GM23248 (cell line): Measurements from ENCODE around the gene EXOC2. TPM values are rescaled to one million over a fixed set of nuclear protein-coding genes. Genes with fewer than 3 reads are reported as not detected.

Experiments
- DNase-seq: peaks from one replicate; pipeline ENCODE4 v3.0.0-alpha.2; 2015
- H2AFZ ChIP-seq: fragments of 200-600 bp; sonication (generic); 2 replicates; pipeline ENCODE4 v1.6.1; 2016; ENCODE audit warnings: antibody characterized with exemption
- H3F3A ChIP-seq: fragments of 200-600 bp; sonication (generic); 2 replicates; pipeline ENCODE4 v1.6.1; 2016; ENCODE audit warnings: mild to moderate bottlenecking, antibody characterized with exemption, mixed run types; ENCODE audit not compliant: insufficient read depth
- H3K27ac ChIP-seq: fragments of 200-600 bp; sonication (generic); 2 replicates; pipeline ENCODE4 v1.5.1; 2016; ENCODE audit warnings: mild to moderate bottlenecking
- H3K27me3 ChIP-seq: fragments of 200-600 bp; sonication (generic); replicated peaks from 2 replicates; pipeline ENCODE4 v1.6.1; 2016; ENCODE audit warnings: mild to moderate bottlenecking; ENCODE audit not compliant: insufficient read depth
- H3K36me3 ChIP-seq: fragments of 200-600 bp; sonication (generic); 2 replicates; pipeline ENCODE4 v1.6.1; 2016; ENCODE audit warnings: low read depth, mild to moderate bottlenecking
- H3K4me1 ChIP-seq: fragments of 200-600 bp; sonication (generic); 2 replicates; pipeline ENCODE4 v1.6.1; 2016; ENCODE audit warnings: mild to moderate bottlenecking; ENCODE audit not compliant: insufficient read depth
- H3K4me2 ChIP-seq: fragments of 200-600 bp; sonication (generic); one replicate; pipeline ENCODE4 v1.6.1; 2016; ENCODE audit warnings: mild to moderate bottlenecking; ENCODE audit not compliant: unreplicated experiment
- H3K4me3 ChIP-seq: fragments of 200-600 bp; sonication (generic); 2 replicates; pipeline ENCODE4 v1.5.1; 2016; ENCODE audit warnings: mild to moderate bottlenecking
- H3K79me2 ChIP-seq: fragments of 200-600 bp; sonication (generic); 2 replicates; pipeline ENCODE4 v1.6.1; 2016; ENCODE audit warnings: mild to moderate bottlenecking; ENCODE audit not compliant: insufficient read depth
- H3K9ac ChIP-seq: fragments of 200-600 bp; sonication (generic); 2 replicates; pipeline ENCODE4 v1.6.1; 2016; ENCODE audit warnings: mild to moderate bottlenecking
- H3K9me2 ChIP-seq: fragments of 200-600 bp; sonication (generic); 2 replicates; pipeline ENCODE4 v1.6.1; 2016; ENCODE audit warnings: mixed run types, mild to moderate bottlenecking, moderate library complexity; ENCODE audit not compliant: insufficient read depth
- H3K9me3 ChIP-seq: fragments of 200-600 bp; sonication (generic); one replicate; pipeline ENCODE4 v1.6.1; 2017; ENCODE audit warnings: low read depth
- H4K20me1 ChIP-seq: fragments of 200-600 bp; sonication (generic); 2 replicates; pipeline ENCODE4 v1.6.0; 2016; ENCODE audit not compliant: insufficient read depth
- EZH2 ChIP-seq: fragments of 200-600 bp; sonication (generic); IDR thresholded peaks from 2 replicates; pipeline ENCODE4 v1.6.1; 2018; ENCODE audit warnings: antibody characterized with exemption, mild to moderate bottlenecking; ENCODE audit not compliant: insufficient read depth, poor library complexity, severe bottlenecking
- EZH2phosphoT487 ChIP-seq: fragments of 200-600 bp; sonication (generic); IDR thresholded peaks from 2 replicates; pipeline ENCODE4 v1.6.1; 2018; ENCODE audit warnings: antibody characterized with exemption, moderate library complexity, mild to moderate bottlenecking, low read depth; ENCODE audit not compliant: insufficient read depth
- WGBS, 2 experiments: methylation state at CpG; one replicate each; pipeline ENCODE4 v1.1.6; 2015 to 2017; ENCODE audit warnings: low lambda C conversion rate in 2 of 2, low coverage in 1 of 2; ENCODE audit errors: missing lambda C conversion rate in 2 of 2; 5-methylcytosine and 5-hydroxymethylcytosine counted together
- in situ Hi-C: fragments of 300-500 bp; cut with MboI; formaldehyde crosslinking; loops from 2 replicates; pipeline ENCODE4 v1.15.0; 2020
- polyA plus RNA-seq: library from polyadenylated mRNA; unstranded; fragments of >200 nt; fragmentation: Nextera tagmentation; extraction: Ambion mirVana; gene quantifications from 2 replicates; pipeline ENCODE4 v1.2.1, GENCODE V29; 2016
- total RNA-seq: library from RNA; depleted of rRNA; stranded (reverse); fragments of >200 nt; shearing (Covaris generic); gene quantifications from 2 replicates; pipeline ENCODE4 v1.2.3, GENCODE V29; 2014

EXOC2 gene
- total and polyA plus RNA-seq, 2 experiments from 2014 or later: 17.5 to 32.9 TPM

GRCh38 chr6:474453-475185, 218.3 kb downstream of the EXOC2 start:
- Histone ChIP-seq H3K4me2 (no peak overlapping the region), H3K36me3 (no peaks in the 10 kb centered on the region), H2AFZ (no peak overlapping the region), H3K4me3 (no peak overlapping the region), H3F3A (no peaks in the 10 kb centered on the region), H3K27me3 (peaks cover 15% of the 10 kb centered on the region), H3K4me1 (no peaks in the 10 kb centered on the region), H3K27ac (no peak overlapping the region), H3K79me2 (no peaks in the 10 kb centered on the region), H3K9me2 (no peaks in the 10 kb centered on the region), H3K9ac (no peak overlapping the region), H3K9me3 (no peaks in the 10 kb centered on the region), H4K20me1 (no peaks in the 10 kb centered on the region)
- TF ChIP-seq EZH2 (no peak), EZH2phosphoT487 (no peak)
- in situ Hi-C loops: no loop called here
- DNase-seq: no peak
- 46 to 50% methylated on average over 19 of the region's 19 CpGs for WGBS, 2 experiments

GRCh38 chr6:473768-474452, 219.0 kb downstream of the EXOC2 start:
- Histone ChIP-seq H4K20me1 (no peaks in the 10 kb centered on the region), H3K27ac (no peak overlapping the region), H3F3A (no peaks in the 10 kb centered on the region), H3K27me3 (peaks cover 16% of the 10 kb centered on the region), H2AFZ (no peak overlapping the region), H3K4me2 (no peak overlapping the region), H3K9me2 (no peaks in the 10 kb centered on the region), H3K79me2 (no peaks in the 10 kb centered on the region), H3K9me3 (no peaks in the 10 kb centered on the region), H3K4me1 (no peaks in the 10 kb centered on the region), H3K9ac (no peak overlapping the region), H3K4me3 (no peak overlapping the region), H3K36me3 (no peaks in the 10 kb centered on the region)
- TF ChIP-seq EZH2phosphoT487 (no peak), EZH2 (no peak)
- in situ Hi-C loops: no loop called here
- DNase-seq: no peak
- 78 to 80% methylated on average over 27 of the region's 27 CpGs for WGBS, 2 experiments

GRCh38 chr6:473356-473755, 219.6 kb downstream of the EXOC2 start:
- Histone ChIP-seq H3K4me3 (no peak overlapping the region), H4K20me1 (no peaks in the 10 kb centered on the region), H3K4me2 (no peak overlapping the region), H3K9ac (no peak overlapping the region), H3K36me3 (no peaks in the 10 kb centered on the region), H2AFZ (no peak overlapping the region), H3K27me3 (peaks cover 21% of the 10 kb centered on the region), H3K4me1 (no peaks in the 10 kb centered on the region), H3K9me2 (no peaks in the 10 kb centered on the region), H3K9me3 (no peaks in the 10 kb centered on the region), H3K79me2 (no peaks in the 10 kb centered on the region), H3K27ac (no peak overlapping the region), H3F3A (no peaks in the 10 kb centered on the region)
- WGBS, 2 experiments: 43 to 53% methylated on average over 3 of the region's 3 CpGs
- in situ Hi-C loops: no loop called here
- TF ChIP-seq EZH2phosphoT487 (no peak), EZH2 (no peak)
- DNase-seq: no peak

GRCh38 chr6:470901-471448, 222.0 kb downstream of the EXOC2 start:
- H2AFZ ChIP-seq: no peak overlapping the region
- no peak overlapping the region for H3K4me3 ChIP-seq
- peaks cover 27% of the 10 kb centered on the region for H3K27me3 ChIP-seq
- H3K4me1 ChIP-seq: no peaks in the 10 kb centered on the region
- H3K36me3 ChIP-seq: no peaks in the 10 kb centered on the region
- no peak for DNase-seq
- H3F3A ChIP-seq: no peaks in the 10 kb centered on the region
- H3K9me2 ChIP-seq: no peaks in the 10 kb centered on the region
- 26 to 46% methylated on average over 16 of the region's 16 CpGs for WGBS, 2 experiments
- TF ChIP-seq EZH2 (no peak), EZH2phosphoT487 (no peak)
- no peak overlapping the region for H3K27ac ChIP-seq
- H3K9ac ChIP-seq: no peak overlapping the region
- H3K79me2 ChIP-seq: no peaks in the 10 kb centered on the region
- in situ Hi-C loops: no loop called here
- no peaks in the 10 kb centered on the region for H3K9me3 ChIP-seq
- H4K20me1 ChIP-seq: no peaks in the 10 kb centered on the region
- no peak overlapping the region for H3K4me2 ChIP-seq
